ENCODE measurements around the gene FER1L5.

FER1L5 gene

GRCh38 chr2:96669539-96670215 lies 27.1 kb downstream of the FER1L5 start:
- CTCF ChIA-PET, result interaction anchor here (0.9 kb wide), 1 partner anchor 8 kb away, joined by 4 read pairs; no protein-coding TSS in a partner anchor
- H3K27me3 ChIP-seq (replicated peaks in 2 of 5; ENCODE audit: control insufficient read depth in 4 of 5, insufficient read depth in 5 of 5, low read length in 4 of 5), result peaks cover 0 to 2% (median 0%) of the 10 kb centered on the region in 5 experiments
- no peaks in the 10 kb centered on the region for H3K9me3 ChIP-seq (ENCODE audit: control extremely low read depth in 1 of 5, control insufficient read depth in 4 of 5, insufficient read depth in 2 of 5, low read depth in 1 of 5, low read length in 4 of 5)
- peaks cover 0 to 7% (median 5%) of the 10 kb centered on the region in 4 experiments for H3K4me1 ChIP-seq (ENCODE audit: control extremely low read depth in 1 of 4, control insufficient read depth in 4 of 4, insufficient read depth in 4 of 4, low read length in 3 of 4)
- DNase-seq, result no peak
- no peak overlapping the region for H3K27ac ChIP-seq (ENCODE audit: insufficient read depth in 1 of 2, low read depth in 1 of 2, low read length in 2 of 2, poor library complexity in 1 of 2, severe bottlenecking in 2 of 2)
- H3K4me3 ChIP-seq (ENCODE audit: control insufficient read depth in 1 of 7, extremely low read depth in 1 of 7, insufficient read depth in 4 of 7, low read depth in 2 of 7, low read length in 6 of 7), result no peak overlapping the region
- WGBS (ENCODE audit: insufficient coverage), result 94% methylated on average over 9 of the region's 15 CpGs
- POLR2A ChIA-PET, result no interaction called here
- H3K36me3 ChIP-seq (ENCODE audit: control insufficient read depth in 4 of 4, insufficient read depth in 4 of 4, low read length in 3 of 4), result no peaks in the 10 kb centered on the region

GRCh38 chr2:96679848-96680247 lies 37.3 kb downstream of the FER1L5 start:
- Histone ChIP-seq H3K9me3 (ENCODE audit: control extremely low read depth in 1 of 5, control insufficient read depth in 4 of 5, insufficient read depth in 2 of 5, low read depth in 1 of 5, low read length in 4 of 5) (no peaks in the 10 kb centered on the region), H3K36me3 (ENCODE audit: control insufficient read depth in 4 of 4, insufficient read depth in 4 of 4, low read length in 3 of 4) (no peaks in the 10 kb centered on the region), H3K27ac (ENCODE audit: insufficient read depth in 1 of 2, low read depth in 1 of 2, low read length in 2 of 2, poor library complexity in 1 of 2, severe bottlenecking in 2 of 2) (no peak overlapping the region), H3K4me3 (ENCODE audit: control insufficient read depth in 1 of 7, extremely low read depth in 1 of 7, insufficient read depth in 4 of 7, low read depth in 2 of 7, low read length in 6 of 7) (no peak overlapping the region), H3K27me3 (replicated peaks in 2 of 5; ENCODE audit: control insufficient read depth in 4 of 5, insufficient read depth in 5 of 5, low read length in 4 of 5) (no peaks in the 10 kb centered on the region), H3K4me1 (ENCODE audit: control extremely low read depth in 1 of 4, control insufficient read depth in 4 of 4, insufficient read depth in 4 of 4, low read length in 3 of 4) (peaks cover 0 to 5% (median 0%) of the 10 kb centered on the region in 4 experiments)
- DNase-seq, result no peak
- POLR2A ChIA-PET, result no interaction called here
- CTCF ChIA-PET, result no interaction called here
- WGBS (ENCODE audit: insufficient coverage), result 95% methylated on average over 9 of the region's 9 CpGs

GRCh38 chr2:96680561-96681141 lies 38.1 kb downstream of the FER1L5 start:
- no peaks in the 10 kb centered on the region for H3K9me3 ChIP-seq (ENCODE audit: control extremely low read depth in 1 of 5, control insufficient read depth in 4 of 5, insufficient read depth in 2 of 5, low read depth in 1 of 5, low read length in 4 of 5)
- no peaks in the 10 kb centered on the region for H3K36me3 ChIP-seq (ENCODE audit: control insufficient read depth in 4 of 4, insufficient read depth in 4 of 4, low read length in 3 of 4)
- no peak overlapping the region for H3K4me3 ChIP-seq (ENCODE audit: control insufficient read depth in 1 of 7, extremely low read depth in 1 of 7, insufficient read depth in 4 of 7, low read depth in 2 of 7, low read length in 6 of 7)
- H3K4me1 ChIP-seq (ENCODE audit: control extremely low read depth in 1 of 4, control insufficient read depth in 4 of 4, insufficient read depth in 4 of 4, low read length in 3 of 4), result peaks cover 0 to 5% (median 0%) of the 10 kb centered on the region in 4 experiments
- WGBS (ENCODE audit: insufficient coverage), result 83% methylated on average over 2 of the region's 5 CpGs
- CTCF ChIA-PET, result no interaction called here
- no peak overlapping the region for H3K27ac ChIP-seq (ENCODE audit: insufficient read depth in 1 of 2, low read depth in 1 of 2, low read length in 2 of 2, poor library complexity in 1 of 2, severe bottlenecking in 2 of 2)
- POLR2A ChIA-PET, result no interaction called here
- H3K27me3 ChIP-seq (replicated peaks in 2 of 5; ENCODE audit: control insufficient read depth in 4 of 5, insufficient read depth in 5 of 5, low read length in 4 of 5), result no peaks in the 10 kb centered on the region
- DNase-seq, result no peak

GRCh38 chr2:96681540-96681939 lies 39.0 kb downstream of the FER1L5 start:
- H3K36me3 ChIP-seq (ENCODE audit: control insufficient read depth in 4 of 4, insufficient read depth in 4 of 4, low read length in 3 of 4), result no peaks in the 10 kb centered on the region
- DNase-seq, result no peak
- 93% methylated on average over 3 of the region's 4 CpGs for WGBS (ENCODE audit: insufficient coverage)
- H3K9me3 ChIP-seq (ENCODE audit: control extremely low read depth in 1 of 5, control insufficient read depth in 4 of 5, insufficient read depth in 2 of 5, low read depth in 1 of 5, low read length in 4 of 5), result no peaks in the 10 kb centered on the region
- CTCF ChIA-PET, result no interaction called here
- H3K4me3 ChIP-seq (ENCODE audit: control insufficient read depth in 1 of 7, extremely low read depth in 1 of 7, insufficient read depth in 4 of 7, low read depth in 2 of 7, low read length in 6 of 7), result no peak overlapping the region
- H3K27ac ChIP-seq (ENCODE audit: insufficient read depth in 1 of 2, low read depth in 1 of 2, low read length in 2 of 2, poor library complexity in 1 of 2, severe bottlenecking in 2 of 2), result no peak overlapping the region
- POLR2A ChIA-PET, result no interaction called here
- no peaks in the 10 kb centered on the region for H3K27me3 ChIP-seq (replicated peaks in 2 of 5; ENCODE audit: control insufficient read depth in 4 of 5, insufficient read depth in 5 of 5, low read length in 4 of 5)
- no peaks in the 10 kb centered on the region for H3K4me1 ChIP-seq (ENCODE audit: control extremely low read depth in 1 of 4, control insufficient read depth in 4 of 4, insufficient read depth in 4 of 4, low read length in 3 of 4)

GRCh38 chr2:96683307-96683706 lies 40.7 kb downstream of the FER1L5 start:
- DNase-seq, result no peak
- H3K4me1 ChIP-seq (ENCODE audit: control extremely low read depth in 1 of 4, control insufficient read depth in 4 of 4, insufficient read depth in 4 of 4, low read length in 3 of 4), result peaks cover 0 to under 1% (median 0%) of the 10 kb centered on the region in 4 experiments
- POLR2A ChIA-PET, result no interaction called here
- no peaks in the 10 kb centered on the region for H3K36me3 ChIP-seq (ENCODE audit: control insufficient read depth in 4 of 4, insufficient read depth in 4 of 4, low read length in 3 of 4)
- no peak overlapping the region for H3K27ac ChIP-seq (ENCODE audit: insufficient read depth in 1 of 2, low read depth in 1 of 2, low read length in 2 of 2, poor library complexity in 1 of 2, severe bottlenecking in 2 of 2)
- H3K9me3 ChIP-seq (ENCODE audit: control extremely low read depth in 1 of 5, control insufficient read depth in 4 of 5, insufficient read depth in 2 of 5, low read depth in 1 of 5, low read length in 4 of 5), result no peaks in the 10 kb centered on the region
- H3K4me3 ChIP-seq (ENCODE audit: control insufficient read depth in 1 of 7, extremely low read depth in 1 of 7, insufficient read depth in 4 of 7, low read depth in 2 of 7, low read length in 6 of 7), result no peak overlapping the region
- H3K27me3 ChIP-seq (replicated peaks in 2 of 5; ENCODE audit: control insufficient read depth in 4 of 5, insufficient read depth in 5 of 5, low read length in 4 of 5), result no peaks in the 10 kb centered on the region
- WGBS (ENCODE audit: insufficient coverage), result 96% methylated on average over 3 of the region's 5 CpGs
- CTCF ChIA-PET, result no interaction called here

GRCh38 chr2:96683972-96684820 lies 41.6 kb downstream of the FER1L5 start:
- H3K36me3 ChIP-seq (ENCODE audit: control insufficient read depth in 4 of 4, insufficient read depth in 4 of 4, low read length in 3 of 4), result no peaks in the 10 kb centered on the region
- H3K9me3 ChIP-seq (ENCODE audit: control extremely low read depth in 1 of 5, control insufficient read depth in 4 of 5, insufficient read depth in 2 of 5, low read depth in 1 of 5, low read length in 4 of 5), result no peaks in the 10 kb centered on the region
- WGBS (ENCODE audit: insufficient coverage), result 98% methylated on average over 9 of the region's 13 CpGs
- no peak overlapping the region for H3K27ac ChIP-seq (ENCODE audit: insufficient read depth in 1 of 2, low read depth in 1 of 2, low read length in 2 of 2, poor library complexity in 1 of 2, severe bottlenecking in 2 of 2)
- DNase-seq, result no peak
- POLR2A ChIA-PET, result no interaction called here
- CTCF ChIA-PET, result no interaction called here
- peaks cover 0 to 2% (median 0%) of the 10 kb centered on the region in 4 experiments for H3K4me1 ChIP-seq (ENCODE audit: control extremely low read depth in 1 of 4, control insufficient read depth in 4 of 4, insufficient read depth in 4 of 4, low read length in 3 of 4)
- no peak overlapping the region for H3K4me3 ChIP-seq (ENCODE audit: control insufficient read depth in 1 of 7, extremely low read depth in 1 of 7, insufficient read depth in 4 of 7, low read depth in 2 of 7, low read length in 6 of 7)
- H3K27me3 ChIP-seq (replicated peaks in 2 of 5; ENCODE audit: control insufficient read depth in 4 of 5, insufficient read depth in 5 of 5, low read length in 4 of 5), result no peaks in the 10 kb centered on the region
